Measurements from ENCODE around the gene DCST2.

- no peak for TF ChIP-seq CTCF (IDR thresholded peaks at IDR 0.05)
- TF ChIP-seq POLR2A (IDR thresholded peaks at IDR 0.05), result no peak
Observed at GRCh38 chr1:155022927-155023236, 10.7 kb downstream of the DCST2 start.

Data from body of pancreas (tissue), 4 donors.